Activated B cell treated with CpG ODN at 0.5 μM for 24 hours (primary cell): Measurements from ENCODE around the gene OR52D1. TPM values are rescaled to one million over a fixed set of nuclear protein-coding genes. Genes with fewer than 3 reads are reported as not detected.

Experiments used
- ATAC-seq: fragments of 200-7000 bp; cut with Tn5 transposase; one replicate; pipeline ENCODE4 v1.10.0; 2021; ENCODE audit warnings: low read depth, mild to moderate bottlenecking, moderate library complexity
- CTCF ChIA-PET: fragments of 350-600 bp; sonication (Branson Sonifier 250); formaldehyde crosslinking; loops from one replicate; lab custom pipeline; 2021; ENCODE audit warnings: antibody characterized with exemption; lab: Charles Lee
- POLR2A ChIA-PET: fragments of 350-600 bp; sonication (Branson Sonifier 250); formaldehyde crosslinking; loops from one replicate; lab custom pipeline; 2021; ENCODE audit warnings: antibody characterized with exemption; lab: Charles Lee
- DNase-seq: peaks from one replicate; pipeline ENCODE4 v3.0.0; 2022
- H3K27ac Mint-ChIP-seq: one replicate; pipeline ENCODE4 v1.8.0; 2020; ENCODE audit warnings: mixed read lengths
- H3K27me3 Mint-ChIP-seq: one replicate; pipeline ENCODE4 v1.8.0; 2021; ENCODE audit warnings: mixed read lengths
- H3K36me3 Mint-ChIP-seq: one replicate; pipeline ENCODE4 v1.8.0; 2021; ENCODE audit warnings: low read depth, mixed read lengths
- H3K4me1 Mint-ChIP-seq: one replicate; pipeline ENCODE4 v1.8.0; 2021; ENCODE audit warnings: mixed read lengths
- H3K4me3 Mint-ChIP-seq: one replicate; pipeline ENCODE4 v1.8.0; 2020; ENCODE audit warnings: mild to moderate bottlenecking, mixed read lengths
- H3K9me3 Mint-ChIP-seq: one replicate; pipeline ENCODE4 v1.8.0; 2020; ENCODE audit warnings: mixed read lengths
- CTCF ChIP-seq: fragments of 200-600 bp; IDR thresholded peaks from one replicate; pipeline ENCODE4 v1.8.0; 2022; ENCODE audit warnings: antibody characterized with exemption, mild to moderate bottlenecking
- intact Hi-C: fragments of 100-400 bp; cut with micrococcal nuclease; formaldehyde crosslinking; loops from one replicate; pipeline ENCODE4 v1.15.1; 2024
- total RNA-seq: library from RNA; stranded (reverse); gene quantifications from 2 replicates; pipeline ENCODE4 v1.2.3, GENCODE V29; 2022

OR52D1 gene
- total RNA-seq, 1 donor from 2014 or later = not detected

GRCh38 chr11:5460983-5461621 lies 27.4 kb upstream of the OR52D1 start:
- no peak for DNase-seq
- Mint-ChIP-seq H3K27ac (no peak overlapping the region), H3K4me3 (no peak overlapping the region), H3K36me3 (no peaks in the 10 kb centered on the region), H3K4me1 (no peaks in the 10 kb centered on the region), H3K9me3 (no peaks in the 10 kb centered on the region), H3K27me3 (peaks cover 4% of the 10 kb centered on the region)
- intact Hi-C loops = no loop called here
- no peak for TF ChIP-seq CTCF
- POLR2A ChIA-PET = no interaction called here
- CTCF ChIA-PET = no interaction called here
- ATAC-seq = no peak

- ChIA-PET POLR2A (no interaction called here), CTCF (no interaction called here)
- Mint-ChIP-seq H3K27me3 (peaks cover 4% of the 10 kb centered on the region), H3K27ac (no peak overlapping the region), H3K9me3 (no peaks in the 10 kb centered on the region), H3K4me3 (no peak overlapping the region), H3K36me3 (no peaks in the 10 kb centered on the region), H3K4me1 (no peaks in the 10 kb centered on the region)
- DNase-seq (no peak), ATAC-seq (no peak)
- TF ChIP-seq CTCF = no peak
- intact Hi-C loops = no loop called here
Measured at GRCh38 chr11:5467527-5467926, 21.0 kb upstream of the OR52D1 start.

GRCh38 chr11:5473921-5474320 lies 14.6 kb upstream of the OR52D1 start:
- H3K27ac Mint-ChIP-seq = no peak overlapping the region
- no peak for TF ChIP-seq CTCF
- no peak overlapping the region for H3K4me3 Mint-ChIP-seq
- H3K4me1 Mint-ChIP-seq = no peaks in the 10 kb centered on the region
- ChIA-PET POLR2A (no interaction called here), CTCF (no interaction called here)
- ATAC-seq (no peak), DNase-seq (no peak)
- H3K9me3 Mint-ChIP-seq = no peaks in the 10 kb centered on the region
- intact Hi-C loops = loop anchor here (10.0 kb wide), 1 partner anchor 349 kb away; no protein-coding TSS in a partner anchor
- H3K27me3 Mint-ChIP-seq = peaks cover 13% of the 10 kb centered on the region
- no peaks in the 10 kb centered on the region for H3K36me3 Mint-ChIP-seq

- DNase-seq (no peak), ATAC-seq (peak; percentile 52)
- no peak for TF ChIP-seq CTCF
- Mint-ChIP-seq H3K27me3 (peaks cover 13% of the 10 kb centered on the region), H3K9me3 (no peaks in the 10 kb centered on the region), H3K4me1 (no peaks in the 10 kb centered on the region), H3K27ac (no peak overlapping the region), H3K36me3 (no peaks in the 10 kb centered on the region), H3K4me3 (no peak overlapping the region)
- ChIA-PET POLR2A (interaction anchor here (0.6 kb wide), 1 partner anchor 333 kb away, joined by 3 read pairs; no protein-coding TSS in a partner anchor), CTCF (interaction anchor here (1.0 to 2.3 kb wide), 8 partner anchors 30 to 415 kb away, joined by 3 to 10 read pairs (median 6); partner anchors contain the start of genes OR52N2 and TRIM5)
- intact Hi-C loops = loop anchor here (1.0 to 10.0 kb wide), 4 partner anchors 236 to 415 kb away; partner anchors contain the start of gene OR52N2
Measured at GRCh38 chr11:5476186-5476819, 12.2 kb upstream of the OR52D1 start.

GRCh38 chr11:5486003-5486402 lies 2.5 kb upstream of the OR52D1 start:
- ChIA-PET CTCF (no interaction called here), POLR2A (no interaction called here)
- DNase-seq (no peak), ATAC-seq (no peak)
- Mint-ChIP-seq H3K9me3 (no peaks in the 10 kb centered on the region), H3K4me1 (no peaks in the 10 kb centered on the region), H3K27ac (no peak overlapping the region), H3K4me3 (no peak overlapping the region), H3K36me3 (no peaks in the 10 kb centered on the region), H3K27me3 (peaks cover 2% of the 10 kb centered on the region)
- no peak for TF ChIP-seq CTCF
- intact Hi-C loops = no loop called here
